Stimulated activated CD8-positive, alpha-beta memory T cell treated with anti-CD3 and anti-CD28 coated beads, Interleukin-7, amount 100 ng/mL, for 48 hours (primary cell): ENCODE data around the gene PPP1R2.

Source experiments
- DNase-seq, 2 donors: peaks; one replicate each; pipeline ENCODE4 v3.0.0-alpha.2; 2020; ENCODE audit warnings: low read depth in 1 of 2; ENCODE audit errors: extremely low read depth in 1 of 2

The PPP1R2 gene

DNA sequence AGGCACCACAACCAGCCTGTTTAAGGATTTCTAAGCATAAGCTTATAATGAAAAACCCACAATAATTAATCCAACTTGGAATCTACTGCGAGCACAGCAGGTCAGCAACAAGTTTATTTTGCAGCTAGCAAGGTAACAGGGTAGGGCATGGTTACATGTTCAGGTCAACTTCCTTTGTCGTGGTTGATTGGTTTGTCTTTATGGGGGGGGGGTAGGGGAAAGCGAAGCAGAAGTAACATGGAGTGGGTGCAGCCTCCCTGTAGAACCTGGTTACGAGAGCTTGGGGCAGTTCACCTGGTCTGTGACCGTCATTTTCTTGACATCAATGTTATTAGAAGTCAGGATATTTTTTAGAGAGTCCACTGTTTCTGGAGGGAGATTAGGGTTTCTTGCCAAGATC lies 25.5 kb upstream of the PPP1R2 start:
- no peak for DNase-seq

DNA sequence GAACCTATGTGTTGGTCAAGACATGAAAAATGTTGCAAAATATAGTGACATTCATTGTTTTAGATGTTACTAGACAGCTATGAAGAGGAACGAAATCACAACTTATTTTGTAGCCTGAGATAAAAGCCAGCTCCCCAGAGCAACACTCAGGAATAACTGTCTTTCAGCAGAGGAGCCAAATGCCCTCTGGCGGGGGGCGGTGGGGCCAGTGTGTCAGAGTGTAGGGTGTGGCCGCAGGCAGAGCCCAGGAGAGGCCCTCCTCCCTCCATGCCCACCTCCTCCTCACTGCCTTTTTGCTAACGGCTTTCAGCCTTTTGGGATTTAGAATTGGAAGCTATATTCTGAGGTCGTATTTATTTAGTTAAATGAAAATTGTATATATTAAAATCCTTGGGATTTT lies 23.7 kb upstream of the PPP1R2 start:
- DNase-seq, result no peak

DNA sequence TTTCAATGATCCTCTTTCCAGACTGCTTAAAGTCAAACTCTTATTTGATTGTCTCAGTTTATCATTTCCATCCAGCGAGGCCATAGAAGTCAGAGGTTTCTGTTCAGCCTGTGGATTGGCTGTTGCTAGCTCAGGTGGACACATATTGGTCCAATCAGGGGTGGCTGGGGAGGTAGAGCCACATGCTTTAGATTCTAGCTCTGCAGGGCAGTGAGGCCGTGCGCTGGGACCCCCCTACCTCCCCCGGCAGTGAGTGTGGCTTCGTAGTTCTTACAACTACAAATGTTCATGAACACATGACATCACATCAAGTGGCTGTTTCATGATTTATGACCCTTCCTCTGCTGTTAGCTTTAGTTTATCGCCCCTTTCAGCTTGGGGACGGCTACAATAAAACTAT lies 22.6 kb upstream of the PPP1R2 start:
- DNase-seq, result no peak

DNA sequence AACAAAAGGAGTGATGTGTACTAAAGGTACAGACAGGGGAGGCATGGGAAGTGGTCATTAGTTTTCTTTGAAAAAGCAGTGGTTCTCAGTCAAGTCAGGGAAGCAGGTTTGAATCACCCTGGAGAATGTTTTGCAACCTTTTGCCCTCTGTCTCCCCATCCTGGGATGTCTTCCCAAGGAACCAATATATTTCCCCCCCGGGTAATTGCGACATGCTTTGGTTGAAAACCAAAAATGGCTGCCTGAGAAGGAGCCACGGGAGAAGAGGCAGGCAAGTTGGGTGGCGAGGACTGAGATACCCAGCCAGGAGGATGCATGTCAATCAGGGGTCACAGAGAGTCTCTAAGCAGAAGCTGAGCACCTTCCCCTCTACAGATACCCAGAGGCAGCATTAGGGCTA lies 20.2 kb upstream of the PPP1R2 start:
- DNase-seq, result no peak

DNA sequence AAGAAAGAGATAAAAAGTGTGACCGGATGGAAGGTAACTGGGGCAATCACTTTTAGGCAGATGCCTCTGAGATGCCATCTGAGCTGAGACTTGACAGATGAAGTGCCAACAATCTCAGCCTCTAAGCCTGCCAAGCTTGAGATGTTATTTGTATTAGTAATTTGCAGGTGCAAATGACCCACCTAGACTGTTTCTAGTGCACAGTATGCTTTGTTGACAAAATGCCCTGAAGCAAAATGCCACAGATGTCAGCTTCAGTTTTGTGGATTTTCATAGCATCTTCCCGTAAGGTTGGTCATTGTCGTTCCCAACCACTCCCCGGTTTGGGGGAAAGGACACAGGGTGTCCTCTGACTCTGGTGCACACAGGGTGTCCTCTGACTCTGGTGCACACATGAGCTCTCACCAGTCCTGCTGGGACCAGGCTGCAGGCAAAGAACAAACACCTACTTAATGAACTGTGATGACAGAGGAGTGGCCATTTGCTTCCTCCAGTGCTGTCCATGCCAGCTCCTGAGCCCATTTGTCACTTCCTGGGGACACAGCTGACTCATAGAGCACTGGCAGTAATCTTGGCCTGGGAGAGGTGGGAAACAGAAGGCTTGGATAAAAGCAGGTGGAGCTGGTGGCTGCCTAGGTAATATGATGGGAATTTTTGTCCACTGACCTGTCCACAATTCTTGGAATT lies 16.7 kb upstream of the PPP1R2 start:
- no peak for DNase-seq

- no peak for DNase-seq
Measured at GRCh38 chr3:195558602-195559001, 15.5 kb upstream of the PPP1R2 start.

GRCh38 chr3:195557322-195557721 lies 14.2 kb upstream of the PPP1R2 start:
- no peak for DNase-seq

DNA sequence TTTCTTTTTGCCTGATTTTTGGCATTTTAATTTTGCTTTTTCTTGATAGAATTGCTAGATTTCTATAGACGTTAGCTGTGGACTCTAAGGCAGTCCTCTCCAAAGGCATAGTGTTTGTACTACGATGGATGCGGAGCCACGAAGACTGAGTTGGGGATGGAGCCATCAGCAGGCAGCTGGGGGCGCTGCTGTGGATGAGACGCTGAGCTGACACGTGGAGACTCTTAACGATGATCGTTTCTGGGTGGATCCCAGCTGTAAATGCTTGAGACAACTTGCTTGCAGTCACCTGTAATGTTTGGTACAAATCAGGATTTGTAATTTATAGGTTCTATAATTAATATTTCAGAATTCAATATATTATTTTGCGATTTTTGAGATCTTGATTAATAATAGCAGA lies 13.3 kb upstream of the PPP1R2 start:
- DNase-seq, result no peak

DNA sequence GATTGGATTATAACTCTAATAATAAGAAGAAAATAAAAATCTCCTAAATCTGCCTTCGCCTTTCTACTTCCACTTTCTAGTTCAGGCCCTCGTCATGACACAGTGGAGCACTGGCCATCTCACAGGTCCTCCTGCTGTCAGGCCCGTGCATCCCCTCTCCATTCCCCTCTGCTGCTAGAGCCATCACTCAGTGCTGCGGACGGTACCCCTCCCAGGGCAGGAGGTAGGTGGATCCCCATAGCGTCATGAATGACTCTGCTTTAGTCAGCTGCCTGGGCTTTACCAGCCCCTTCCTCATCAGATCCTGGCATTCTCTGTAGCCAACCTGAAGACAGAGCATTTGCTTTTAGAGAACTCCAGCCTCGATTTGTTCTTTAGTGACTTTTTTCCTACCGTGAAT lies 12.0 kb upstream of the PPP1R2 start:
- no peak for DNase-seq

- no peak for DNase-seq
Measured at GRCh38 chr3:195554458-195554857, 11.3 kb upstream of the PPP1R2 start.

- no peak for DNase-seq
Measured at GRCh38 chr3:195553268-195553667, 10.1 kb upstream of the PPP1R2 start.

DNA sequence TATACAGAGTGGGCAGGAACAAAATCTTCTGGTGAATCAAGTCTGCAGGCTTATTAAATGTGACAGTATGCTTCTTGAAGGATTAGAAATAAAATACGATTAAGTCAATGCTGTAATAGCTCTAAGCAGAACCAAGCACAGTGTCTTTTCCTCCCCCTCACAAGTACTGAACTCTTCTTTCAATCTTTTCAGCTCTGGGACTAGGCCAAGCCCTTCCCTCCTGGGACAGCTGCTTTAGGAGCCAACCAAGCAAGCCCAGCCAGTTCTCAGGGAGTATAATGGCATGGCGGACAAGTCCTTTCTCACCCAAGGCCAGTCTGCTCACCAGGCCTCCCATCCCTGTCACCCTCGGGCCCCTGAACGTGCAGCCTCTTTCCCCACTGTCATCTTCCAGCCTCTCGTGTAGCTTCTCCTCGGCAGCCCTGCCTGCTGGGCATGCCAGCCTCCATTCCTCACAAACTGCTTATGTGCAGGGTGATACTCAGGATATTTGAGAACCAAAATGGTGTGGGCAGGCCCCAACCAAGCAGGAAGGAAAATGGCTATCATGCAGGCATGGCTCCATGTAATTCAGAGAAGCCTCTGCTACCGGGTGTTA lies 8.4 kb upstream of the PPP1R2 start:
- DNase-seq, result no peak

DNA sequence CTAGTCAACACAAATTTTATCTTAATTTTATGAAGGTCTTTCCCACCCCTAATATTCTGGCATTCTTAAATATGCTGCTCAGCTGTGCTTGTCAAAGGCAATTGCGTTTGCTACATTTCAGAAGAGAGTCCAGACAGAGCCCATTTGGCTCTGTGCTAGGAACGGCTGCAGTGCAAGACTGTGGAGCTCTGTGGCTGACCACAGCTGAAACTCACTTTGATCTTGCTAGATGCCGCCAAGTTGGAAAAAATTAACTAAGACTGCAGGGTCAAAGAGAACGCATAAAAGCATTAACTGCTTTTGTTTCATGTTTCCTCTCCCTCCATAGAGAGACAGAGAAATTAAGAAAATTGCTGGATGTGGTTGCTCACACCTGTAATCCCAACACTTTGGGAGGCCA lies 7.6 kb upstream of the PPP1R2 start:
- no peak for DNase-seq

DNA sequence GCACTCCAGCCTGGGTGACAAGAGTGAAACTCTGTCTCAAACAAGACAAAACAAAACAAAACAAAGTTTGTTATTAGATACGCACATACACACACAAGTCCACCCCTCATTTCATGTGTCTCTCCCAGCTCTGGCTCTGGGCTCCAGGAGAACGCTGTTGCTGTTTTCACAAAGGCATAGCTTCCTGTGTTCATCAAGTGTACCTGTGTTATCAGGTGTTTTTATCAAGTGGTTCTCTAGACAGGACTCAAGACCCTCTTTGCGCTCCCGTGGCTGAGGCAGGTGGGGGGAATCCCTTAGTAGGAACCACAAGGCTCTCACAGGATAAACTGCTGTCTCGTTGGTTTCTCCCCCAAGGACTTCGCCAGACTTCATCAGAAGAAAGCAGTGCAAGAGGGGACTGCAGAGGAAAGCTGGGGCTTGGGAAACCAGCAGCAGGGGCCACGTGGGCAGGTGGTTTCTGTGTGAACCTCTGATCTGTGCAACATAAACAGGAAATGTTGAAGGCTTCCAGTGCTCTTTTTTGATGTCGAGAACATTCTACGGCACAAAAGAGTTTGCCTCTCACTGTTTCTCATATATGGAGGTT lies 6.9 kb upstream of the PPP1R2 start:
- peak; percentile 51 to 72 for DNase-seq

DNA sequence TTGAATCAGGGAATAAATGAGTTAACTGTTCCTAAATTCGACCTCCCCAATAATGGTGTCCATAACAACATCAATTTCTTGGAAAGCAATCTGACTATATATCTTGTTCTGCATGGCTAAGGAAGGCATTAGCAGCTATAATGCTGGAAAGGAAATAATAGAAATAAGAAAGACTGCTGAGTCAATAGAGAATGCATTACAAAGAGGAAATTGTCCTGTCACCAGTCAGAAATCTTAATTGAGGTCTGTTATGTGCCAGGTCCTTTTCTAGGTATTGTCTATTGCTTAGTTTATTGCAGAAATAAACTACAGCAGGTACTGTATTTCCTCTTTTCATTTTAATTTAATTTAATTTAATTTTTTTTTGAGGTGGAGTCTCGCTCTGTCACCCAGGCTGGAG lies 5.9 kb upstream of the PPP1R2 start:
- DNase-seq, result no peak

GRCh38 chr3:195548501-195548900 lies 5.4 kb upstream of the PPP1R2 start:
- no peak for DNase-seq

DNA sequence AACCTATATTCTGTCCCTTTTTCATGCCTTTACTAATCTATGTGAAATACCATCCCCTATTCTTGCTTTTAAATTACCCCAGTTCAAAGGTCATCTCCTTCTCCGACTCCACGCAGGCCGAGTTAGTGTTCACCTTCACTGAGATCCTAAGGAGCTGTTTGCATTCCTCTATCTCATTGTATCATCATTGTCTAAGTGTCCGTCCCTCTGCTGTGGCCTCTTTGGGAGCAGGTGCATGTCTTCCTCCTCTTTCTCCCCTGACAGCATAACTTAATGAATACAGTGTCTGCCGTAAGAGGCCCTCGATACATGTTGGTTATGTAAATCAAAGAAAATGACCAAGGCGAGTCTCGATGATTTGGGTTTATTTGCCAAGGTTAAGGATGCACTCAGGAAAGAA lies 4.9 kb upstream of the PPP1R2 start:
- no peak for DNase-seq

DNA sequence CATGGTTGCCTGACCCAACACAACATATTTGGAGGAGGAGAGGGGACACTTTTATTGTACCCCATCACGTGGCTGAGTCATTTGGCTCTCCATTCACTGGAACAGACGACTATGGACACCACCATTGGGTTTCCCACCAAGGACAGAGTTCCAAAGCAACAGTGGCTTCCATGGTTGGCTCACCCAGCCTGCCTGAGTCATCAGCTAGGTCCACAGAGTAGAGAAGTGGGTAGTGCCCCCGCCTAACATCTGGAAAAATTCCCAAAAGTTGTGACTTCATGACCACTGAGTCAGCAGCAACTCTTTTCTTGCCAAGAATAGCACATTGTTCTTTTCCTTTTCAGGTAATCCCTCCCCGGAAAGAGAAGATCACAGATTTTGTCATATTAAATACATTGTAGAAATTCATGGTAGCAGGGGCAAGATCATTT lies 3.0 kb upstream of the PPP1R2 start:
- no peak for DNase-seq

- DNase-seq, result no peak
Measured at GRCh38 chr3:195544634-195545033, 1.5 kb upstream of the PPP1R2 start.

DNA sequence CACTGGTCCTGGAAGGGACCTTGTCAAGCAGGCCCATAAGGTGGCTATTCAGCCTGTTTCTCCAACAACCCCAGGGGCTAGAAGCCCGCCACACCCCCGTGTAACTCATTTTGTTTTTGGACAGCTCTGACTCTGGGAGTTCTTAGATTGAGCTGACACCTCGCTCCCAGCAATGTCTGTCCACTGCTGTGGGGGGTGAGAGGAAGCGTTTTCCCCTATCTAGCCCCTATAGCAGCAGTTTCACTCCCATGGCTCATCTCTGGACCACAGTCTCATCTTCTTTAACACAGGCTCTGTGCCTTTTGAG lies 1.1 kb upstream of the PPP1R2 start:
- no peak for DNase-seq

GRCh38 chr3:195543500-195544229 lies 540 bp upstream of the PPP1R2 start:
- DNase-seq, result no peak

DNA sequence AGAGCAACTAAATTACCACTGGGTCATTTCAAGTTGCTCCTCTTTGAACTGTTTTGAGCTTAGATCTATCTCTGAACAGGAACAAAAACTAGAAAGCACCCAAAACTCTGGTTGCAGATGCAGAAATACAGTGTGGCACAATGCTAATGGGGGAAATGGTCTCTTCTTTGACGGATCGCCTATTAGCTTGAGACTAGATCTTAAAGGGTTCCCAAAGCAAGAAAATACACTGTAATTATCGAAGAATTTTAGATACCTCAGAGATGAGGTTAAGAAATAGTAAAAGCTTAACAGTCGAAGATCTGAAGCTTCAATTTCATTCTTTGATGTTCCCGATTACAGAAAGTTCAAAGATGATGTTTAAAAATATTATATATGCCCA lies 818 bp downstream of the PPP1R2 start:
- DNase-seq, result no peak
